ENCODE results near the gene OR2AG1.

The OR2AG1 gene

GRCh38 chr11:6782720-6783119, at the start of gene OR2AG1:
Gene OR2AG1 (plus strand): TSS chr11:6783020. CDS start chr11:6785038, 2,018 bp downstream.
- in situ Hi-C loops (cut with MboI; ENCODE audit: low sequenced_read_pairs) = no loop called here

GRCh38 chr11:6733326-6734275, 49.2 kb upstream of the OR2AG1 start:
- in situ Hi-C loops (cut with MboI; ENCODE audit: low sequenced_read_pairs) = no loop called here

DNA sequence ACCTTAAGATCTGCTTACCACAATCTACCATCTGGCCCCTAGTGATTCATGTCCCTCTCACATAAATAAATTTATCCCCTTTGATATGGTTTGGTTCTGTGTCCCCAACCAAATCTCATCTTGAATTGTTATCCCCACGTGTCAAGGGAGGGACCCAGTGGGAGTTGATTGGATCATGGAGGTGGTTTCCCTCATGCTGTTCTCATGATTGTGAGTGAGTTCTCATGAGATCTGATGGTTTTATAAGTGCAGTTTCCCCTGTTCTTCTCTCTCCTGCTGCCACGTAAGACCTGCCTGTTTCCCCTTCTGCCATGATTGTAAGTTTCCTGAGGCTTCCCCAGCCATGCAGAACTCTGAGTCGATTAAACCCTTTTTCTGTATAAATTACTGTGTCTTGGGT, 48.2 kb upstream of the OR2AG1 start:
- in situ Hi-C loops (cut with MboI; ENCODE audit: low sequenced_read_pairs) = no loop called here

- in situ Hi-C loops (cut with MboI; ENCODE audit: low sequenced_read_pairs) = no loop called here
Observed at GRCh38 chr11:6735306-6735705, 47.5 kb upstream of the OR2AG1 start.

GRCh38 chr11:6736495-6737121, 46.2 kb upstream of the OR2AG1 start:
- in situ Hi-C loops (cut with MboI; ENCODE audit: low sequenced_read_pairs) = no loop called here

DNA sequence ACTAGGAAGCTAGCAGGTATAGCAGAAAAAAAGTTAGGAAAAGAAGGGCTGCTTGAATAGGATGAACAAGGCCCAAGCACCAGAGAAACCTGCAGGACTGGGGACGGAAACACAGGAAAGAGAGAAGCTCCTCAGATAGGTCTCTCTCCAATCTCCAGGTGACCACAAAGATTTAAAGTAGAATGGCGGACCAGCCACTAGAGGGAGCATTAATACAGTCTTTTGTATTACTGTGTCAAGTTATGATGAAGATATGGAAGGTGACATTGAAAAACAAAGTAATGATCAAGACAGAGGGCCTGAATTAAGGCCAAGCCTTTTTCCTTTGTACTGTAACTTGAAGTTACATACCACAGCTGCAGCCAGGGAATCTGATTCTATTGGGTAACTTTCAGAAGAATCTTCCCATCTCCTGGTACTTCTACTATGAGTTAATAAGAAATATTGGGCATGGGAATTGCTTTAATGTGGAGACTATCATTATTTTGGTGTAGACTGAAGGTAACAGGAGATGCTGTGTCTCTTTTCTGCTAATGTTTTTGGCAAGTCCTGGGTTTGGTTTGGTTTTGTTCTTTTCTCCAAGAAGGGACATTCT, 44.9 kb upstream of the OR2AG1 start:
- in situ Hi-C loops (cut with MboI; ENCODE audit: low sequenced_read_pairs) = no loop called here

DNA sequence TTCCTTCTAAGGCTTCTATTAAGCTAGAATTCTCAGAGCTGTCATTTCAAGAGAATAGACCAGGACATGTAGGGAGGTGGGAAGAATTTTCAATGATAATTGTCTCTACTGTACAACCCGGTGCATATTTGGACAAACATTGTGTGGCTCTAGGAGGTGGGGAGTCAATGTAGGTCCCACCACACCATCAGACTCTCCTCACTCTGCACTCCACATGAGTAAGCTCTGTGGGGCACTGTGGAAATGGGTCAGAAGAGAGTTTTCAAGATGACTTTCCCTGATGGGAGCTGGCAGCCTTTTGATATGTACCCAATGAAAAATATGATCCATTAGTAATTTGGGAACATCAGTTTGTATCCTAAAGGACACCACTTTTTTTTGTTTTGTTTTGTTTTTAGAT, 44.2 kb upstream of the OR2AG1 start:
- in situ Hi-C loops (cut with MboI; ENCODE audit: low sequenced_read_pairs) = no loop called here

GRCh38 chr11:6742260-6742659, 40.6 kb upstream of the OR2AG1 start:
- in situ Hi-C loops (cut with MboI; ENCODE audit: low sequenced_read_pairs) = no loop called here

DNA sequence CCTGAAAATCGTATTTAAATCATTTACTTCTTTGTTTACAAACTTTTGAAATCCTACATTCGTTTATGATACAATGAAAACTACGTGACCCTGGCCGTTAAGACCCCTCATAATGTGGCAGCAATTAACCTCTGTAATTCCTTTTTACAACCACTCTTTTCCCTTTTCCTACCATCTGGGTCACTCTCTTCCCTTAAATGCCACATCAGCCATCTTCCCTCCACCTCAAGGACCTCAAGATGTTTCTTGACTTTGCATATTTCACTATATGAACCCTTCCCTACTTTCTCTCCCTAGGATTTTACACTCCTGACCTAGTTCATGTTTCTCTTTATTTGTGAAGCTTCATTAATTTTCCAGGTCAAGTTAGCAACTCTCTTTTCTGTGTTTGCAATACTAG, 37.8 kb upstream of the OR2AG1 start:
- in situ Hi-C loops (cut with MboI; ENCODE audit: low sequenced_read_pairs) = no loop called here

DNA sequence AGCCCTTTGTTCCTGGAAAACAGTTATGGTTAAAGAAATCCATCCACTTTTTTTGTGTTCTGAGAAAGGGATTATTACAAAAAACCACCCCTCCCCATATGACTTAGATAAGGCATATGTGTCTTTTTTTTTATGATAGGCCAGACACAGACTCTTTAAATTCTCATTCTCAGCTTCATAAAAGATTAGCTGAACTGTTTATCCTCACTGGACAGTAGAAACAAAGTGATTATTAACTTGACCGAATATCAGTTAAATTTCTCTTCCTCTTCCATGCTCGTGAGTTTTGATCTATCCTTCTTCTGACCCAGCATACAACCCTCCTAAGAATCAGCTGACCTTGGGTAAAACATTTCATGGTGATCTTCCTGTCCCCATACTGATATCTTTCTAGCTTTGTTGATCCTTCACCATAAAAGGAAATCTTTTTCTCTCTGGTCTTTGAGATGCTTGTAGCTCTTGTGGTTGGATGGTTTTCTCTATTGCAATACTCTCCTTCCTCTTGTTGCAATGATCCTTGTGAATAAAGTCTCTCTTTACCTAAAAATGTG, 37.3 kb upstream of the OR2AG1 start:
- in situ Hi-C loops (cut with MboI; ENCODE audit: low sequenced_read_pairs) = no loop called here

DNA sequence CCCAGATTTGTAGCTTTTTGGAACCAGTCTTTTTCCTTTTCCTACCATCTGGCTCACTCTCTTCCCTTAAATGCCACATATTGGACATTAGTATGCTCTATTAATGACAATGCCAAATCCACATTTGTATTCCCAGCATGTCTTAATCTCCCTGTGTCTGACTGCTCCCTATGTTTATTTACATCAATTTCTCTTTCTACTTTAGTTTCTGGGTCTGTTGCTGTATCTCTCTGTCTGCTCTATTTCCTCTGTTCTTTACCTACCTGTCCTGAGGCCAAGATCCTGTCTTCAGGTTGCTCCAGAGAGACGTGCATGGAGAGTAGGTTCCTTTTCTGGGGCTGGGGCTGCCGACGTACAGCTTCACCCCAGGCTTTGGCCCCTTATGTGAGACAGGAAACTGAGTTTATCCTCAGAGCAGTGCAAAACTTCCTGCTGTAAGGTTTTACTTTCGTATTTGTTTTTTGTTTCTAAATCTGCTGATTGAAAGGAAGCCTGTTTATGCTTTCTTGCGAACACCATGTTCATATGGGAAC, 36.7 kb upstream of the OR2AG1 start:
- in situ Hi-C loops (cut with MboI; ENCODE audit: low sequenced_read_pairs) = no loop called here

DNA sequence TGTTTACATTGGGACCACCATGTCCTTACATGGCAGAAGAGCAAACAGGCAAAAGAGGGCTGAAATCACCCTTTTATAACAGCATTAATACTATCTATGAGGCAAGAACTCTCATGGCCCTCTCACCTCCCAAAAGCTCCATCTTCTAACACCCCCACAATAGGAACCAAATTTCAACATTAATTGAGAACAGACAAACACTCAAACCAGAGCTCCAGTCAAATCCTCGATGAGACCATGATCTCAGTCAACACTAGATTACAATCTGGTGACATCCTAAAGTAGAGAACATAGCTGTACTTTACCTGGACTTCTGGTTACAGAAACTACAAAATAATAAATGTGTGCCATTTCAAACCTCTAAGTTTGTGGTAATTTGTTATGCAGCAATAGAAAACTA, 36.2 kb upstream of the OR2AG1 start:
- in situ Hi-C loops (cut with MboI; ENCODE audit: low sequenced_read_pairs) = no loop called here

GRCh38 chr11:6747097-6747668, 35.6 kb upstream of the OR2AG1 start:
- in situ Hi-C loops (cut with MboI; ENCODE audit: low sequenced_read_pairs) = no loop called here

DNA sequence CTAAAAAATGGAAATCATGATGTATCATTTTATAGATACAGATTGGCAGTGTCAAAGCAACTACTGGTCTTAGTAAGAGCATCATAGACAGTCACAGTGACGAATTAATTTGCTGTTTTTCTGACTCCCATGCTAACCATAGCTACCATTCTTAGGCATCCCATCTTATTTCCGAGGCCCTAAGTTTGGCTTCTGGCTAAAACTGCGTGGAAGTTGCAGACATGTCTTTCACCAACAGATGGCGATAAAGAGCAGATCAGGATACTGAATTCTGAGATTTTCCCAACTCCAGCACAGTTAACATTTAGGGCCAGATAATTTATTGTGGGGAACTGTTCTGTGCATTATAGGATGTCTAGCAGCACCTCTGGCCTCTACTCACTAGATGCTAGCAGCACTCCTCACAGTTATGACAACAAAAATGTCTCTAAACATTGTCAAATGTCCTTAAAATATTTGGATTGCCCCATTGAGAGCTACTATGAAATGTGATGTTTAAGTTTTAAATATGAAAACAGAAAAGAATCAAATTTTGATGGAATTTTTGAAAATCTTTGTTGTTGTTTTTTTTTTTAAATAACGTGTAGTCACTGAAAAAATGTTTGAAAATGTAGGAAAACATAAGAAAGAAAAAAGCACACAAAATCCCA, 27.4 kb upstream of the OR2AG1 start:
- in situ Hi-C loops (cut with MboI; ENCODE audit: low sequenced_read_pairs) = no loop called here

- in situ Hi-C loops (cut with MboI; ENCODE audit: low sequenced_read_pairs) = no loop called here
Observed at GRCh38 chr11:6755953-6756347, 26.9 kb upstream of the OR2AG1 start.

- in situ Hi-C loops (cut with MboI; ENCODE audit: low sequenced_read_pairs) = no loop called here
Observed at GRCh38 chr11:6757373-6757967, 25.4 kb upstream of the OR2AG1 start.

- in situ Hi-C loops (cut with MboI; ENCODE audit: low sequenced_read_pairs) = no loop called here
Observed at GRCh38 chr11:6771926-6772893, 10.6 kb upstream of the OR2AG1 start, which contains the start of gene OR2AG2. Gene OR2AG2 (minus strand): TSS chr11:6771976. CDS start chr11:6768957, 3,019 bp downstream.

DNA sequence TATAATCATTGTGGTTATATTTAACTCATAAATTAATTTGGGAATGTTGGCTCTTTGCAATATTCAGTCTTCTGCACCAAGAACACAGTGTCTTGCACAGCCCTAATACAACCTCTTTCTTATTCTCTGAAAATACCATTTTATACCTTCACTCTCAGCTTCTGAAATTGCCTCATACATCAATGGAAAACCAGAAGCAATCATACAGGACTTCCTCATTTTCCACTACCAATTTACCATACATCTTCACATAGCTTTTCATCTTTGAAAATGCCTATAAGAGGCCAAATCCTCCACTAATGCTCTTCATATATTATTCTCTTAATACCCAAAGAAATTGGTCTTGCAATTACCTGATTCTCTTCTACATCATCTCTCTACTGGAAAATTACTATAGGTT, 4.3 kb upstream of the OR2AG1 start:
- in situ Hi-C loops (cut with MboI; ENCODE audit: low sequenced_read_pairs) = no loop called here

DNA sequence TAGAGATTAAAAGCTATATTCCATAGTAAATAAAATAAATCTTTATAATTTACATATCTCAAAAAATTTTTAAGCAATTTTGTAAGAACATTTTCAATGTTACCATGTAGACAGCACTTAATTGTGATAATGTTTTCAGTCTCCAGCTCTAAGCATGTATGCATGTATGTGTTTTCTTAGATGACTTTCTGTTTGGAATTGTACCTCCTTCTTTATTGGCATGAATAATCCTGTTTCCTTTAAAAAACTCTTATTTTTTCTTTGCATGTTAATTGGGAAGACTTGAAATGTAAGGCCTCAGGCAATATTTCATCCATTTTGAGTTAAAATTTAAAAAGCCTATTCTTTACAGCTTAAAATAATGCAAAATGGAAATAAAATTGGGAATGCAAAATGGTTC, 2.0 kb upstream of the OR2AG1 start:
- in situ Hi-C loops (cut with MboI; ENCODE audit: low sequenced_read_pairs) = no loop called here

Measured in HL-60/S4 treated with phorbol 12-myristate 13-acetate at 8.2 ng/mL for 4 days and 3 days (cell line).